ENCODE results near the gene NCAPH2.

DNA sequence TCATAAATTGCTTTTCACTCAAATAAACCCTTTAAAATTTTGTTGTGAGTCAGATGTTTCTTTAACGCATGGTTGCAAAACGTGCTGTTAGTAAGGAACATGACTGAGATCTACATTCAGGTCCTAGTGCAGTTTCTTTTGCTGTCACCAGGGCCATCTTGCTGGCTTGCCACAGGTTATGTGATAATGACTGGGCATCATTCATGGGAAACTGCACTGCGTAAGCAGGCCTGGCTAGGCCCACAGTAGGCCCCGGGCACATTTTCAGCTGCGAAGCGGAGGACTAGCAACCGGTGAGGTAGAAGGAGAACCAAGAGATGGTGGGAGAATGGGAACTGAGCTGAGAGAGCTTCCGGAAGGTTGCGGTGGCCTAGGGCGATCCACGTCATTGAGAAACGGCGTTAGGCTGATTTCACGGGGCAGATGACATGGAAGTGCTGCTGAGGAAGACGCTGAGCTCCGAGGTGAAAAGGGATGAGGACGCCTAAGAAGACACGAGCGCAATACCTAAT is 34.4 kb downstream of the NCAPH2 start:
- TF ChIP-seq CTCF (IDR thresholded peaks at IDR 0.05; ENCODE audit: low read depth, low read length) (no peak), EZH2phosphoT487 (IDR thresholded peaks at IDR 0.05; ENCODE audit: low read depth) (no peak)
